ENCODE results near the gene DNAH17. TPM values are rescaled to one million over a fixed set of nuclear protein-coding genes. Genes with fewer than 3 reads are reported as not detected.

The DNAH17 gene
- total RNA-seq, 2 experiments from 2014 or later = 0.41 to 0.45 TPM

DNA sequence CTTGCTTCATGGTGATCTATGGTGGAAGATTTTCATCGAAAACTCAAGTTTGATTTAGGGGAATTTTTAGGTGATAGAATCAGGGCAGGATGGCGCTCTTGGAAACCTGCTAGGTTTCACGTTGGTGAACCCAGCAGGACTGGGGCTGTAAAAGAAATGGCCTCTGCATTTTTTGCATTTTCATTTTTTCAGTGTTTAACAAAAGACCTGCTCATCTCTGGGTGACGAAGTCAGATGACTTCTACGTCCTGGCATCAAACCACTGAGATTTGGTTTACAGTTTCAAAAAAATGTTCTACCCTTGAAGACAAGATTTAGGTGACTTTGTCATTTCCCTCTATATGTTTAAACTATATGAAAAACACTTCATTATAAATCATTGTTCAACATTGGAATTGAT is 196.8 kb downstream of the DNAH17 start:
- Mint-ChIP-seq H3K4me3 (peak overlapping the region; percentile 98), H3K27ac (peak overlapping the region; percentile 86), H3K4me1 (ENCODE audit: low read depth) (peaks cover 63% of the 10 kb centered on the region), H3K27me3 (no peaks in the 10 kb centered on the region), H3K9me3 (no peaks in the 10 kb centered on the region), H3K36me3 (ENCODE audit: low read depth) (peaks cover 43% of the 10 kb centered on the region)
- intact Hi-C loops (cut with micrococcal nuclease) = no loop called here
- CTCF ChIA-PET = interaction anchor here (0.7 to 4.8 kb wide), 3 partner anchors 21 to 94 kb away, joined by 3 to 27 read pairs (median 3); partner anchors contain the start of gene SOCS3
- DNase-seq = no peak
- no peak for ATAC-seq
- POLR2A ChIA-PET = interaction anchor here (2.2 kb wide), 1 partner anchor 39 kb away, joined by 8 read pairs; no protein-coding TSS in a partner anchor
- TF ChIP-seq, protein P1, sequence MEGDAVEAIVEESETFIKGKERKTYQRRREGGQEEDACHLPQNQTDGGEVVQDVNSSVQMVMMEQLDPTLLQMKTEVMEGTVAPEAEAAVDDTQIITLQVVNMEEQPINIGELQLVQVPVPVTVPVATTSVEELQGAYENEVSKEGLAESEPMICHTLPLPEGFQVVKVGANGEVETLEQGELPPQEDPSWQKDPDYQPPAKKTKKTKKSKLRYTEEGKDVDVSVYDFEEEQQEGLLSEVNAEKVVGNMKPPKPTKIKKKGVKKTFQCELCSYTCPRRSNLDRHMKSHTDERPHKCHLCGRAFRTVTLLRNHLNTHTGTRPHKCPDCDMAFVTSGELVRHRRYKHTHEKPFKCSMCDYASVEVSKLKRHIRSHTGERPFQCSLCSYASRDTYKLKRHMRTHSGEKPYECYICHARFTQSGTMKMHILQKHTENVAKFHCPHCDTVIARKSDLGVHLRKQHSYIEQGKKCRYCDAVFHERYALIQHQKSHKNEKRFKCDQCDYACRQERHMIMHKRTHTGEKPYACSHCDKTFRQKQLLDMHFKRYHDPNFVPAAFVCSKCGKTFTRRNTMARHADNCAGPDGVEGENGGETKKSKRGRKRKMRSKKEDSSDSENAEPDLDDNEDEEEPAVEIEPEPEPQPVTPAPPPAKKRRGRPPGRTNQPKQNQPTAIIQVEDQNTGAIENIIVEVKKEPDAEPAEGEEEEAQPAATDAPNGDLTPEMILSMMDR (IDR thresholded peaks at IDR 0.05) = no peak

DNA sequence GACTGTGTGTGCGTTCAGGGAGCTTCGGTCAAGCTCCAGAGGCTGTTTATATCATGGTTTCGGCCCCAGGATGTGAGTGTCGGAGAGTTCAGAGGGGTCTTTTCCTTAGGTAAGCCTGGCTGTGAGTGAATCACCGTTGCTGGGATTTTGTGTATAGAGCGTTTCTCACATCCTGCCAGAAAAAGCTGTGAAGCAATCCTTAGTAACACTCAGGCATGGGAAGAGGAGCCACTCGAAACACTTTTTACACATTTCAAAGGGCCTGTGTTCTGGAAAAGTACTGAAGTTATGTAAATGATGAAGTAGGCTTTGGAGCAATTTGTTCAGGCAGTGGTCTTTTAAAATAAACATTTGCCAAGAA is 198.1 kb downstream of the DNAH17 start:
- TF ChIP-seq, protein P1 (IDR thresholded peaks at IDR 0.05) = no peak
- peaks cover 39% of the 10 kb centered on the region for H3K36me3 Mint-ChIP-seq (ENCODE audit: low read depth)
- CTCF ChIA-PET = interaction anchor here (2.6 to 4.8 kb wide), 2 partner anchors 19 to 43 kb away, joined by 10 to 27 read pairs; partner anchors contain the start of gene SOCS3
- no peaks in the 10 kb centered on the region for H3K27me3 Mint-ChIP-seq
- no peak for ATAC-seq
- intact Hi-C loops (cut with micrococcal nuclease) = no loop called here
- H3K4me3 Mint-ChIP-seq = peak overlapping the region; percentile 98
- no peaks in the 10 kb centered on the region for H3K9me3 Mint-ChIP-seq
- POLR2A ChIA-PET = interaction anchor here (0.6 to 1.8 kb wide), 4 partner anchors 9 to 115 kb away, joined by 3 to 8 read pairs (median 4); no protein-coding TSS in a partner anchor
- peak overlapping the region; percentile 94 for H3K27ac Mint-ChIP-seq
- H3K4me1 Mint-ChIP-seq (ENCODE audit: low read depth) = peaks cover 52% of the 10 kb centered on the region
- DNase-seq = no peak

DNA sequence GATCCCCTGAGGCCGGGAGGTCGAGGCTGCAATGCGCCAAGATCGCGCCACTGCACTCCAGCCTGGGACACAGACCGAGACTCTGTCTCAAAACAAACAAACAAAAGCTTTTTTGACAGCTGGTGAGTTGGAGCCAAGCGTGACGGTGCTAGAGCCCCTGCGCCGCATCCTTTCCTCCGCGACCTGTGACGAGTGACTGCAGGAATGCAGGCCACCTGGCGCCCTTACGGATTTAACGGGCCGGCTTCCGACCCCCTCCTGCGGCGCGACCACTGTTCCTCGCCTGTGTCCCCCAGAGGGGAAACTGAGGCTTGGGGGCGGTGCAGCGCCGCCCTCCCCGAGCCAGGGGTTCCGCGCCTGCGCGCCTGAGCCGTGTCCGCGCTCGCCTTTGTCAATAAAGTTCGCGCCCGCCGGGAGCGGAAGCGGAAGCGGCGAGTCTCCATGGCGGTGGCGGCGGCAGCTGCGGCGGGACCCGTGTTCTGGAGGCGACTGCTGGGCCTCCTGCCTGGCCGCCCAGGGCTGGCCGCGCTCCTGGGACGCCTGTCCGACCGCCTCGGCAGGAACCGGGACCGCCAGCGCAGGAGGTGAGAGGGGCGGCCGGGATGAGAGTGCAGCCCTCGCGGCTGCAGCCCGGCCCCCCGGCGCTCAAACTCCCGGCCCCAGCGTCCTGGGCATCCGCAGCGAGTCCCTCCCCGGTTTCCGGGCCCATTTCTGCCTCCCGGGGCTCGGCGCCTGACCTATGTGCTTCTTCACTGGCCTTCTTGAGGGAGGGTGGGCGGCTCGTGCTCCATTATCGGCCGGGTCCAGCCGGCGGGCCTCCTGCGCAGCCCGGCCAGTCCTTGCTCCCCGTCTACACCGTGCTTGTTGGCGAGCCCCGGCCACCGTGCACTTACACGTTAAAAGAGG is 198.7 kb downstream of the DNAH17 start, which contains the start of gene PGS1:
PGS1 (plus strand) TSS at position 425 of the 906 bp plus-strand sequence; CDS start at position 442, 17 bp downstream.
- intact Hi-C loops (cut with micrococcal nuclease) = no loop called here
- Mint-ChIP-seq H3K27ac (peak within 1 kb of the TSS; percentile 94), H3K4me3 (peak within 1 kb of the TSS; percentile 98), H3K9me3 (no peaks in the 10 kb centered on the region), H3K36me3 (ENCODE audit: low read depth) (peaks cover 33% of the 10 kb centered on the region), H3K27me3 (no peaks in the 10 kb centered on the region), H3K4me1 (ENCODE audit: low read depth) (peaks cover 46% of the 10 kb centered on the region)
- POLR2A ChIA-PET = interaction anchor here (0.9 to 1.8 kb wide), 5 partner anchors 10 to 19 kb away, joined by 3 to 8 read pairs (median 5); no protein-coding TSS in a partner anchor
- TF ChIP-seq, protein P1 (IDR thresholded peaks at IDR 0.05) = no peak
- DNase-seq (peak; percentile 86), ATAC-seq (peak; percentile 40)
- CTCF ChIA-PET = interaction anchor here (1.0 to 4.8 kb wide), 3 partner anchors 12 to 44 kb away, joined by 3 to 27 read pairs (median 10); partner anchors contain the start of gene SOCS3

DNA sequence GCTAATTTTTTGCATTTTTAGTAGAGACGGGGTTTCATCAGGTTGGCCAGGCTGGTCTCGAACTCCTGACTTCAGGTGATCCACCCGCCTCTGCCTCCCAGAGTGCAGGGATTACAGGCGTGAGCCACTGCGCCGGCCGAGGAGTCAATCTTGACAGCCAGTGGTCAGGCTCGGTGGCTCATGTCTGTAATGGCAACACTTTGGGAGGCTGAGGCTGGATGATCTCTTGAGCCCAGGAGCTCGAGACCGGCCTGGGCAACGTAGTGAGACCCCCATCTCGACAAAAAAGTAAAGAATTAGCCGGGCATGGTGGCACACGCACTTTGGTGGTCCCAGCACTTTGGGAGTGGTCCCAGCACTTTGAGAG is 199.4 kb downstream of the DNAH17 start:
- ChIA-PET POLR2A (interaction anchor here (1.2 to 1.8 kb wide), 3 partner anchors 10 to 14 kb away, joined by 3 to 6 read pairs (median 5); no protein-coding TSS in a partner anchor), CTCF (interaction anchor here (1.0 to 4.8 kb wide), 3 partner anchors 13 to 44 kb away, joined by 3 to 27 read pairs (median 10); partner anchors contain the start of gene SOCS3)
- Mint-ChIP-seq H3K9me3 (no peaks in the 10 kb centered on the region), H3K27me3 (no peaks in the 10 kb centered on the region), H3K4me1 (ENCODE audit: low read depth) (peaks cover 39% of the 10 kb centered on the region), H3K27ac (peak overlapping the region; percentile 73), H3K4me3 (peak overlapping the region; percentile 98), H3K36me3 (ENCODE audit: low read depth) (peaks cover 27% of the 10 kb centered on the region)
- ATAC-seq (no peak), DNase-seq (no peak)
- intact Hi-C loops (cut with micrococcal nuclease) = no loop called here
- TF ChIP-seq, protein P1 (IDR thresholded peaks at IDR 0.05) = no peak
